Vagina (tissue), 2 donors: ENCODE data around the gene LIN9. TPM values are rescaled to one million over a fixed set of nuclear protein-coding genes. Genes with fewer than 3 reads are reported as not detected.
"Not testable (repeated sequence)": the region's sequence is repeated elsewhere in the genome, so short reads cannot be mapped to it uniquely, and the experiment has no call there.

Experiments
- DNase-seq, 2 donors: peaks; one replicate each; pipeline ENCODE4 v3.0.0-alpha.2; 2017; ENCODE audit errors: extremely low spot score in 2 of 2
- H3K27ac ChIP-seq: fragments of 200-600 bp; sonication (generic); one replicate; pipeline ENCODE4 v1.5.1; 2019
- H3K27me3 ChIP-seq: fragments of 200-600 bp; sonication (generic); one replicate; pipeline ENCODE4 v1.5.1; 2019
- H3K36me3 ChIP-seq, 2 donors: fragments of 200-600 bp; sonication (generic); one replicate each; pipeline ENCODE4 v1.5.1; 2017 to 2019
- H3K4me1 ChIP-seq: fragments of 200-600 bp; sonication (generic); one replicate; pipeline ENCODE4 v1.5.1; 2019
- H3K4me3 ChIP-seq, 2 donors: fragments of 200-600 bp; sonication (generic); 1 replicate in 1 of 2; 2 replicates in 1 of 2; pipeline ENCODE4 v1.5.1; 2016 to 2019
- H3K9me3 ChIP-seq: fragments of 200-600 bp; sonication (generic); one replicate; pipeline ENCODE4 v1.5.1; 2019
- POLR2A ChIP-seq, 2 donors: fragments of 450-650 bp; IDR thresholded peaks; one replicate each; pipeline ENCODE4 v1.6.1; 2017; ENCODE audit warnings: antibody characterized with exemption in 2 of 2, mild to moderate bottlenecking in 2 of 2, moderate library complexity in 2 of 2
- POLR2AphosphoS5 ChIP-seq, 2 donors: sonication (generic); formaldehyde crosslinking; IDR thresholded peaks; one replicate each; pipeline ENCODE4 v1.9.0; 2017; ENCODE audit warnings: antibody characterized with exemption in 2 of 2, mild to moderate bottlenecking in 2 of 2, low read depth in 1 of 2; ENCODE audit not compliant: insufficient read depth in 1 of 2
- intact Hi-C: fragments of 100-400 bp; cut with DNase I; formaldehyde crosslinking; loops from one replicate; pipeline ENCODE4 v1.15.1; 2023
- total RNA-seq: library from RNA; depleted of rRNA; stranded (reverse); fragments of >200 nt; gene quantifications from one replicate; pipeline ENCODE4 v1.2.3, GENCODE V29; 2016
- TF ChIP-seq, protein P1 (sequence below), 3 experiments: fragments of 450-650 bp in 2 of 3; fragments of 200-600 bp in 1 of 3; sonication (generic) in 1 of 3; IDR thresholded peaks; one replicate each; pipeline ENCODE4 v1.5.1; 2017 to 2019; ENCODE audit warnings: antibody characterized with exemption in 3 of 3, mild to moderate bottlenecking in 2 of 3, moderate library complexity in 2 of 3

The LIN9 gene
- total RNA-seq, 1 donor from 2014 or later: 3.9 TPM

- Histone ChIP-seq H3K4me3 (no peak overlapping the region), H3K9me3 (no peaks in the 10 kb centered on the region), H3K4me1 (no peaks in the 10 kb centered on the region), H3K27me3 (no peaks in the 10 kb centered on the region), H3K36me3 (no peaks in the 10 kb centered on the region), H3K27ac (no peak overlapping the region)
- TF ChIP-seq POLR2A (IDR thresholded peaks at IDR 0.05) (no peak), POLR2AphosphoS5 (IDR thresholded peaks at IDR 0.05; ENCODE audit: insufficient read depth in 1 of 2, low read depth in 1 of 2) (no peak)
- TF ChIP-seq, protein P1, sequence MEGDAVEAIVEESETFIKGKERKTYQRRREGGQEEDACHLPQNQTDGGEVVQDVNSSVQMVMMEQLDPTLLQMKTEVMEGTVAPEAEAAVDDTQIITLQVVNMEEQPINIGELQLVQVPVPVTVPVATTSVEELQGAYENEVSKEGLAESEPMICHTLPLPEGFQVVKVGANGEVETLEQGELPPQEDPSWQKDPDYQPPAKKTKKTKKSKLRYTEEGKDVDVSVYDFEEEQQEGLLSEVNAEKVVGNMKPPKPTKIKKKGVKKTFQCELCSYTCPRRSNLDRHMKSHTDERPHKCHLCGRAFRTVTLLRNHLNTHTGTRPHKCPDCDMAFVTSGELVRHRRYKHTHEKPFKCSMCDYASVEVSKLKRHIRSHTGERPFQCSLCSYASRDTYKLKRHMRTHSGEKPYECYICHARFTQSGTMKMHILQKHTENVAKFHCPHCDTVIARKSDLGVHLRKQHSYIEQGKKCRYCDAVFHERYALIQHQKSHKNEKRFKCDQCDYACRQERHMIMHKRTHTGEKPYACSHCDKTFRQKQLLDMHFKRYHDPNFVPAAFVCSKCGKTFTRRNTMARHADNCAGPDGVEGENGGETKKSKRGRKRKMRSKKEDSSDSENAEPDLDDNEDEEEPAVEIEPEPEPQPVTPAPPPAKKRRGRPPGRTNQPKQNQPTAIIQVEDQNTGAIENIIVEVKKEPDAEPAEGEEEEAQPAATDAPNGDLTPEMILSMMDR (IDR thresholded peaks at IDR 0.05): no peak
- intact Hi-C loops: no loop called here
- no peak for DNase-seq
Observed at GRCh38 chr1:226268421-226269124, 40.4 kb downstream of the LIN9 start.

DNA sequence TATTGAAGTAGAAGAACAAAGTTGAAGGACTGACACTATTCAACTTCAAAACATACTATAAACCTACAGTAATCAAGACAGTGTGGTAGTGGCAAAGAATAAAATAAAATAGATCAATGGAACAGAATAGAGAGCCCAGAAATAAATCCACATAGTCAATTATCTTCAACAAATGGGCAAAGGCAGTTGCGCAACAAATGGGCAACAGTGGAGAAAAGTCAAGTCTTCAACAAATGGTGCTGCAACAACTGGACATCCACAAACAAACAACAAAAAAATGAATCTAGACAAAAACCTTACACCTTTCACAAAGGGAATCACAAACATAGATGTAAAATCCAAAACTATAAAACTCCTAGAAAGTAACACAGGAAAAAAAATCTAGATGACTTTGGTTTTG, 47.1 kb downstream of the LIN9 start:
- DNase-seq: no peak
- H3K27me3 ChIP-seq: no peaks in the 10 kb centered on the region
- H3K4me3 ChIP-seq: no peak overlapping the region
- H3K9me3 ChIP-seq: no peaks in the 10 kb centered on the region
- H3K36me3 ChIP-seq: peaks cover 0 to 7% of the 10 kb centered on the region in 2 donors
- intact Hi-C loops: no loop called here
- TF ChIP-seq, protein P1 (IDR thresholded peaks at IDR 0.05): no peak
- no peak for TF ChIP-seq POLR2A (IDR thresholded peaks at IDR 0.05)
- no peak for TF ChIP-seq POLR2AphosphoS5 (IDR thresholded peaks at IDR 0.05; ENCODE audit: insufficient read depth in 1 of 2, low read depth in 1 of 2)
- no peak overlapping the region for H3K27ac ChIP-seq
- H3K4me1 ChIP-seq: no peaks in the 10 kb centered on the region

DNA sequence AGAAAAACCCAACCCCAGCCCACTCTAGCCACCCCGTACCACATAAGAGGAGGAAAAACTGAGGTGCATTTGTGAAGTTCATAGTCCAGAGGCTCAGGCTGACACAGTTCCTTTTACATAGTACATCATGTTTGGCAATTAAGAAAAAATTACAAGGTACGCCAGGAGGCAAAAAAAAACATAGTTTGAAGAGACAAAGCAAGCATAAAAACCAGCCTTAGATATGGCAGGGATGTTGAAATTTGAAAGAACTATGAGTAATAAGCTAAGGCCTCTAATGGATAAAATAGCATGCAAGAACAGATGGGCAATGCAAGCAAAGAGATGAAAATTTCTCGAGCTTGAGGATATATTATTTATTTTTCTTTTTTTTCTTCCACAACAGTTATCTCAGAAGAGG, 53.6 kb downstream of the LIN9 start:
- TF ChIP-seq POLR2A (IDR thresholded peaks at IDR 0.05): no peak
- intact Hi-C loops: no loop called here
- Histone ChIP-seq H3K36me3 (peaks cover 0 to 7% of the 10 kb centered on the region in 2 donors), H3K27me3 (no peaks in the 10 kb centered on the region), H3K9me3 (no peaks in the 10 kb centered on the region), H3K4me1 (no peaks in the 10 kb centered on the region), H3K27ac (no peak overlapping the region), H3K4me3 (no peak overlapping the region)
- no peak for DNase-seq

- no peaks in the 10 kb centered on the region for H3K9me3 ChIP-seq
- DNase-seq: no peak
- H3K4me1 ChIP-seq: no peaks in the 10 kb centered on the region
- no peak overlapping the region for H3K4me3 ChIP-seq
- intact Hi-C loops: no loop called here
- peaks cover 0 to 5% of the 10 kb centered on the region in 2 donors for H3K36me3 ChIP-seq
- H3K27me3 ChIP-seq: no peaks in the 10 kb centered on the region
- no peak overlapping the region for H3K27ac ChIP-seq
- TF ChIP-seq POLR2A (IDR thresholded peaks at IDR 0.05) (no peak), POLR2AphosphoS5 (IDR thresholded peaks at IDR 0.05; ENCODE audit: insufficient read depth in 1 of 2, low read depth in 1 of 2) (no peak)
- TF ChIP-seq, protein P1 (IDR thresholded peaks at IDR 0.05): no peak
Observed at GRCh38 chr1:226253933-226254332, 55.0 kb downstream of the LIN9 start.

DNA sequence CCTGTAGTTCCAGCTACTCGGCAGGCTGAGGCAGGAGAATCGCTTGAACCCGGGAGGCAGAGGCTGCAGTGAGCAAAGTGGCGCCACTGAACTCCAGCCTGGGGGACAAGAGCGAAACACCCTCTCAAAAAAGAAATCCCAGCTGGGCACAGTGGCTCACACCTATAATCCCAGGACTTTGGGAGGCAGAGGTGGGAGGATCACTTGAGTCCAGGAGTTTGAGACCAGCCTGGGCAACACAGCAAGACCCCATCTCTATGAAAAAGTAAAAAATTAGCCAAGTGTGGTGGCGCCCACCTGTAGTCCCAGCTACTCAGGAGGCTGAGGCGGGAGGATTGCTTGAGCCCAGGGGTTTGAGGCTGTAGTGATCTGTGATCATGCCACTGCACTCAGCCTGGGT, 56.1 kb downstream of the LIN9 start:
- DNase-seq, H3K4me3 ChIP-seq, H3K27ac ChIP-seq, H3K36me3 ChIP-seq, H3K4me1 ChIP-seq, H3K27me3 ChIP-seq, H3K9me3 ChIP-seq, intact Hi-C loops: not testable (repeated sequence)

DNA sequence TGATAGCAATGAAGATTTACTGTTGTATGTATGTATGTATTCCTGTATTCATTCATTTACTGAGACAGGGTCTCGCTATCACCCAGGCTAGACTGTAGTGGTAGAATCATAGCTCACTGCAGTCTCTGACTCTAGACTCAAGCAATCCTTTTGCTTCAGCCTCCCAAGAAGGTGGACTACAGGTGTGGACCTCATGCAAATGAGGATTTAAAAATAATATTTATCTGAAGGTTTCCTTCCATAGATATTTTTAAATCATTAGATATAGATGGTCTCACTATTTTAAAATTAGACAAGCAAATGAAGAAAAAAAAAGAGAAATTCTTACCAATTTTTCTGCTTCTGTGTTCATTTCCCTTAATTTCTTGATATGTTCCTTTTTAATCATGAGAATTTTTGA, 58.5 kb downstream of the LIN9 start:
- Histone ChIP-seq H3K4me1 (no peaks in the 10 kb centered on the region), H3K36me3 (peaks cover 0 to 5% of the 10 kb centered on the region in 2 donors), H3K4me3 (no peak overlapping the region), H3K27me3 (no peaks in the 10 kb centered on the region), H3K9me3 (no peaks in the 10 kb centered on the region), H3K27ac (no peak overlapping the region)
- TF ChIP-seq, protein P1 (IDR thresholded peaks at IDR 0.05): no peak
- no peak for TF ChIP-seq POLR2A (IDR thresholded peaks at IDR 0.05)
- no peak for TF ChIP-seq POLR2AphosphoS5 (IDR thresholded peaks at IDR 0.05; ENCODE audit: insufficient read depth in 1 of 2, low read depth in 1 of 2)
- intact Hi-C loops: no loop called here
- no peak for DNase-seq
